GM19239 (cell line): ENCODE data around the gene GALNT16.

Source experiments
- DNase-seq: peaks from one replicate; pipeline ENCODE4 v3.0.0; 2011; ENCODE audit warnings: low spot score; ENCODE audit not compliant: insufficient read length
- FAIRE-seq: peaks from 2 replicates; lab custom pipeline; 2011; peaks lifted over from hg19 to GRCh38; lab: Jason Lieb, UNC

The GALNT16 gene

DNA sequence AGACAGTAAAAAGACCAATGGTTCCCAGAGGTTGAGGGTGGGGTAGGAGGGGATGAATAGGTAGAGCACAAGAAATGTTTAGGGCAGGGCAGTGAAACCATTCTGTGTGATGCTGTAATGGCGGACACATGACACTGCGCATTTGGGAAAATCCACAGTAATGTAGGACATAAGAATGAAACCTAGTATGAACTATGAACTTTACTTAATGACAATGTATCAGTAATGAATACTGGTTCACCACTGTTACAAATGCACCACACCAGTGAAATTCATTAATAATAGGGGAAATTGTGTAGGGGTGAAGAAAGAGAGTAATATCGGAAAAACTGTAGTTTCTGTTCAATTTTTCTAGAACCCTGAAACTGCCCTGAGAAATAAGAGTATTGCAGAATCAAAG lies 132.5 kb downstream of the GALNT16 start:
- FAIRE-seq, result peak; percentile 79
- DNase-seq, result no peak

DNA sequence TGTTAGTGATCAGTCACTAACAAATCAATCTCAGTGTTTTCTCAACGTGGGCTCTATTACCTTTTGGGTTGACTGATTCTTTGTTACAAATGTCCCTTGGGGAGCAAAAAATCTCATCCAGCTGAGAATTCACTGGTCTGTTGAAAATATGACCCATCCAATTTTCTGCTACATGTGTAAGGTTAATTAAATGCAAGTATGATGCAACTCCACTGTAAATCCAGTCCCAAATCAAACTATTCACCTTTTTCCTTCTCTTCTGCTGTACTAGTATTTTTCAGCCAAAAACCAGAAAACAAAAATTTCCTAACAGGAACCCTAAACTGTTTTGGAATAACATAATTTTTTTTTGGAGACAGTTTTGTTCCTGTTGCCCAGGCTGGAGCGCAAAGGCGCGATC lies 136.0 kb downstream of the GALNT16 start:
- DNase-seq, result no peak
- FAIRE-seq, result no peak

DNA sequence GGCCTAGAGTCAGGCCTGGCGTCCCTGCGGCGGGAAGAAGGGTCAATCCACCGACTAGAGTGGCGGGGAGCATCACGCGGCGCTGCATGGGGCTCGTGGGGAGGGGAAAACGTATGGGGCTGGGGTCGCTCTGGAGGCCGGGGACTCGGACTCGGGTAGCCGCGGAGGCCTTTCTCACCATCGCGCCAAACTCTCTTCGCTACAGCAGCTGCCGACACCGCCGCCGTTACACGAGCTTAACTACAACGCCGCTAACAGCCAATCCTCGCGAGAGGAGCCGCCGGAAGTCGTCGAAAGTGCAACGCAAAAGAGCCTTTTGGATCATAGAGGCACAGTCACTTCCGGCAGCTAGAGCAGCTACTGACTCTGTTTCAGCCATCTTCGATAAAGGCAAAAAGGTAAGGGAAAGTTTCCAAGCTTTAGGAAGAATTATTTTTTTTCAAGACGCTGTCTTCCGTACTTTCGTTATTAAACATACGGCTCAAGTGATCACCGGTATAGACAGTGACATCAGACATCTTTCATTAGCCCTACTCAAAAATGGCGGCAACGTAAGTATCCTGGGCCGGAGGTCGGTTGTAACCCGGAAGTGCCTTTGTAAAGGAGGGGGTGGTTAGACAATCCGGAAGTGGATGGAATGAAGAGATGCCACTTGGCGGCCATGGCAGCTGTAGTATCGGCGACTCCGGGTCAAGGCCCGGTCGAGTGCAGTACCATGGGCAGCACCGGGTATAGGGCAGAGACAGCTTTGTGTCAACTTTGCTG lies 138.3 kb downstream of the GALNT16 start, which contains the start of the genes ERH and SLC39A9:
Gene ERH, minus strand, starts transcription at position 247 of the 765 bp plus-strand sequence. Its CDS starts 66 bp downstream, at position 181.
Gene SLC39A9, plus strand, starts transcription at position 640 of the 765 bp plus-strand sequence. CDS start 678 bp downstream, outside the sequence.
- peak; percentile 96 for FAIRE-seq
- peak; percentile 70 for DNase-seq

DNA sequence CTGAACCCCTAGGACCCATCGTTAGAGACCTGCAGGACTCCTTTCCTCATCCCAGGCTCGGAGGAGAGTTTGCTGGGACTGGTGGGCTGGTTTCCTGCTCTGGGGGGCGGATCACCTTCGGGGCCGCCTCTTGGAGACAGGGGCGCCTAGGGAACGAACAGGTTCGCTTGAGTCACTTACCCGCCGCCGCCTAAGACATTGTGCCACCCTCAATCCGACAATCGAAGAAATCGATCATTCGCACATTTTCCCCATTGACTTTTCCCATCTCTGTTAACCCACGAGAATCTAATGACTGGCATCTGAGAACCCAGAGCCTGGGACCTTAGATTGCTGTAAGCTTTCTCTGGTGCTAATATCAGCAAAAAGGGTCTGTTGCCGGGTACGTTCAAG lies 138.9 kb downstream of the GALNT16 start:
- no peak for DNase-seq
- no peak for FAIRE-seq

- DNase-seq (no peak), FAIRE-seq (no peak)
These were observed 139.8 kb downstream of the GALNT16 start for GRCh38 chr14:69399750-69400149.

DNA sequence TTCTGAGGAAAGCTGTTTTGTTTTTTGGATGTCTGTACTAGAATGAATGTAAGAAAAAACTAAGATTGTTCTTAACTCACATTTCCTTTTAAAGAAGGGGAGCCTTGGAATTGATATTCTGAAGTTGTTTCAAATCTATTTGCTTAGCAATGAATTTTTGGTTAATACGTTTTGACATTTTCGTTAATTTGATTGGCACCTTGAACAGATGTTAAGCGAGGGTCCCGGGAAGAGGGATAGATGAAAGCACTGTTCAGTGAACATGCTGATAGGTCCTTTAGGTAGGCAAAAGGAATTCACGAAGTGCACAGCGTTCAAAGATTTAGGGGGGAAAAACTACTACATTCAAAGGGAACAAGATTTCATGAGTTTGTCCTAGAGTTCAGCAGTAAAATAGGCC lies 140.2 kb downstream of the GALNT16 start:
- no peak for DNase-seq
- no peak for FAIRE-seq

GRCh38 chr14:69401841-69402240 lies 141.9 kb downstream of the GALNT16 start:
- FAIRE-seq, result no peak

DNA sequence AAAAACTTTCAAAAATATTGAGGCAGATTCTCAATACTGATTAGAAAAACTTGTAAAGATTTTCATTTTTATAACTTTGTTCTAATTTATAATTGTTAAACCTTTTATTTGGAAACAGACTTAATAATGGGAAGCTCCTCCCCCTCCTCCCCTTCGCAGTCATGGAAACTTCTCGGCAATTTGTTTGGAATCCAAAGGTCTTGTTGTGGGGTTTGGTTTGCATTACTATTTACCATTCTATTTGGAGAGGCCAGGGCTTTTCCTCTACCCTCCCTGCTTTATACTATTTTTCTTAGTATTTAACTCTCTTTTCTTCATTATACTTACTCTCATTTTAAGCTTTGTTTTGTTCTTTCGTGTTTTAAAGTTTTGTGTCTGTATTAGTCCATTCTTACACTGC lies 144.5 kb downstream of the GALNT16 start:
- DNase-seq (no peak), FAIRE-seq (no peak)

More at GRCh38 chr14:69401841-69402240, 141.9 kb downstream of the GALNT16 start:
- no peak for DNase-seq

DNA sequence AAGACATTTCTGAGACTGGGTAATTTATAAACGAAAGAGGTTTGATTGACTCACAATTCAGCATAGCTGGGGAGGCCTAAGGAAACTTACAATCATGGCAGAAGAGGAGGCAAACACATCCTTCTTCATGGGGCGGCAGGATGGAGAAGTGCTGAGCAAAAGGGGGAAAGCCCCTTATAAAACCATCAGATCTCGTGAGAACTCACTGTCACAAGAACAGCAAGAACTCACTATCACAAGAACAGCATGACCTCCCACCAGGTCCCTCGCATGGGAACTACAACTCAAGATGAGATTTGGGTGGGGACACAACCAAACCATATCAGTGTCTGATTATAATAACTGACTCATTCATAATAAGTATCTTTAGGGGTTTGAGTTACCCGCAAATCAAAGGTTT lies 144.9 kb downstream of the GALNT16 start:
- FAIRE-seq (no peak), DNase-seq (no peak)

- DNase-seq (no peak), FAIRE-seq (no peak)
These were observed 145.8 kb downstream of the GALNT16 start for GRCh38 chr14:69405762-69406161.
